ENCODE data around the gene CLDN16.
A peak's percentile ranks its signal among the peaks of the same experiment; 100 is the strongest.

Gene CLDN16

GRCh38 chr3:190424478-190425439 lies 36.8 kb downstream of the CLDN16 start:
- H3K9me2 ChIP-seq (replicated peaks; ENCODE audit: control insufficient read depth, low read length), result no peaks in the 10 kb centered on the region
- no peaks in the 10 kb centered on the region for H4K20me1 ChIP-seq (ENCODE audit: control insufficient read depth, insufficient read depth, low read depth, low read length)
- no peak overlapping the region for H3K4me3 ChIP-seq (ENCODE audit: low read length)
- H3K36me3 ChIP-seq (ENCODE audit: control insufficient read depth, low read length), result no peaks in the 10 kb centered on the region
- peaks cover 4% of the 10 kb centered on the region for H3K4me1 ChIP-seq (ENCODE audit: control insufficient read depth, low read length)
- H3F3A ChIP-seq (ENCODE audit: control insufficient read depth, insufficient read depth), result no peaks in the 10 kb centered on the region
- H3K79me2 ChIP-seq (ENCODE audit: control insufficient read depth, low read length), result no peaks in the 10 kb centered on the region
- H3K27ac ChIP-seq (ENCODE audit: low read depth, low read length), result no peak overlapping the region
- no peaks in the 10 kb centered on the region for H3K9me3 ChIP-seq (ENCODE audit: control insufficient read depth, insufficient read depth, low read length)
- TF ChIP-seq CTCF (IDR thresholded peaks at IDR 0.05; ENCODE audit: low read depth, low read length, poor library complexity, severe bottlenecking) (peak; percentile 65), EZH2phosphoT487 (IDR thresholded peaks at IDR 0.05; ENCODE audit: borderline replicate concordance, low read length) (no peak)
- peaks cover 6% of the 10 kb centered on the region; the same call in 1 of the 2 replicates for H3K27me3 ChIP-seq (ENCODE audit: control insufficient read depth, low read length)
- peak overlapping the region; percentile 33 for H3K4me2 ChIP-seq (ENCODE audit: low read length)

GRCh38 chr3:190425833-190426232 lies 37.9 kb downstream of the CLDN16 start:
- Histone ChIP-seq H3K4me1 (ENCODE audit: control insufficient read depth, low read length) (peaks cover 4% of the 10 kb centered on the region), H3K79me2 (ENCODE audit: control insufficient read depth, low read length) (no peaks in the 10 kb centered on the region), H3K27ac (ENCODE audit: low read depth, low read length) (no peak overlapping the region), H3K27me3 (ENCODE audit: control insufficient read depth, low read length) (peaks cover 6% of the 10 kb centered on the region; the same call in 1 of the 2 replicates), H3K4me2 (ENCODE audit: low read length) (no peak overlapping the region), H3K36me3 (ENCODE audit: control insufficient read depth, low read length) (no peaks in the 10 kb centered on the region), H3K9me2 (replicated peaks; ENCODE audit: control insufficient read depth, low read length) (no peaks in the 10 kb centered on the region), H3F3A (ENCODE audit: control insufficient read depth, insufficient read depth) (no peaks in the 10 kb centered on the region), H4K20me1 (ENCODE audit: control insufficient read depth, insufficient read depth, low read depth, low read length) (no peaks in the 10 kb centered on the region), H3K4me3 (ENCODE audit: low read length) (no peak overlapping the region), H3K9me3 (ENCODE audit: control insufficient read depth, insufficient read depth, low read length) (no peaks in the 10 kb centered on the region)
- no peak for TF ChIP-seq CTCF (IDR thresholded peaks at IDR 0.05; ENCODE audit: low read depth, low read length, poor library complexity, severe bottlenecking)
- no peak for TF ChIP-seq EZH2phosphoT487 (IDR thresholded peaks at IDR 0.05; ENCODE audit: borderline replicate concordance, low read length)

- Histone ChIP-seq H3K36me3 (ENCODE audit: control insufficient read depth, low read length) (no peaks in the 10 kb centered on the region), H3K9me2 (replicated peaks; ENCODE audit: control insufficient read depth, low read length) (no peaks in the 10 kb centered on the region), H3K79me2 (ENCODE audit: control insufficient read depth, low read length) (no peaks in the 10 kb centered on the region), H3K9me3 (ENCODE audit: control insufficient read depth, insufficient read depth, low read length) (no peaks in the 10 kb centered on the region), H3K27me3 (ENCODE audit: control insufficient read depth, low read length) (peaks cover 6% of the 10 kb centered on the region; the same call in 1 of the 2 replicates), H3K4me2 (ENCODE audit: low read length) (no peak overlapping the region), H4K20me1 (ENCODE audit: control insufficient read depth, insufficient read depth, low read depth, low read length) (no peaks in the 10 kb centered on the region), H3K27ac (ENCODE audit: low read depth, low read length) (no peak overlapping the region), H3K4me1 (ENCODE audit: control insufficient read depth, low read length) (peaks cover 4% of the 10 kb centered on the region), H3F3A (ENCODE audit: control insufficient read depth, insufficient read depth) (no peaks in the 10 kb centered on the region), H3K4me3 (ENCODE audit: low read length) (no peak overlapping the region)
- no peak for TF ChIP-seq CTCF (IDR thresholded peaks at IDR 0.05; ENCODE audit: low read depth, low read length, poor library complexity, severe bottlenecking)
- TF ChIP-seq EZH2phosphoT487 (IDR thresholded peaks at IDR 0.05; ENCODE audit: borderline replicate concordance, low read length), result no peak
Observed at GRCh38 chr3:190426806-190427507, 39.0 kb downstream of the CLDN16 start.
